Measurements from ENCODE around the gene CACTIN. TPM values are rescaled to one million over a fixed set of nuclear protein-coding genes. Genes with fewer than 3 reads are reported as not detected.

The CACTIN gene
- total RNA-seq, 4 donors from 2014 or later, result 20.3 to 34.2 (median 28.6) TPM

GRCh38 chr19:3660493-3661219 is 34.1 kb upstream of the CACTIN start:
- H3K4me3 ChIP-seq, result no peak overlapping the region
- H3K36me3 ChIP-seq, result peaks cover 0 to 99% of the 10 kb centered on the region in 2 donors
- TF ChIP-seq POLR2AphosphoS5 (IDR thresholded peaks at IDR 0.05), result no peak
- no peak for TF ChIP-seq CTCF (IDR thresholded peaks at IDR 0.05)
- no peak for TF ChIP-seq POLR2A (IDR thresholded peaks at IDR 0.05)
- TF ChIP-seq EP300 (IDR thresholded peaks at IDR 0.05), result no peak
- H3K27ac ChIP-seq, result no peak overlapping the region
- 72% methylated on average over 2 of the region's 23 CpGs; no CpG with 5 or more reads in 1 of the 2 donors for WGBS, 2 donors (ENCODE audit: low coverage in 1 of 2)
- H3K4me1 ChIP-seq, result peaks cover 0 to 8% (median 0%) of the 10 kb centered on the region in 3 donors
- no peaks in the 10 kb centered on the region for H3K9me3 ChIP-seq
- no peaks in the 10 kb centered on the region for H3K27me3 ChIP-seq
- no peak for ATAC-seq

- Histone ChIP-seq H3K4me1 (peaks cover 0 to 8% (median 0%) of the 10 kb centered on the region in 3 donors), H3K27me3 (no peaks in the 10 kb centered on the region), H3K36me3 (peaks cover 0 to 100% of the 10 kb centered on the region in 2 donors), H3K9me3 (no peaks in the 10 kb centered on the region), H3K4me3 (no peak overlapping the region), H3K27ac (no peak overlapping the region)
- 75 to 92% methylated on average over 5 to 6 of the region's 22 CpGs for WGBS, 2 donors (ENCODE audit: low coverage in 1 of 2)
- no peak for ATAC-seq
- TF ChIP-seq EP300 (IDR thresholded peaks at IDR 0.05) (no peak), POLR2AphosphoS5 (IDR thresholded peaks at IDR 0.05) (no peak), CTCF (IDR thresholded peaks at IDR 0.05) (no peak), POLR2A (IDR thresholded peaks at IDR 0.05) (no peak)
Measured at GRCh38 chr19:3659746-3660112, 33.1 kb upstream of the CACTIN start.

GRCh38 chr19:3658870-3659745 is 32.5 kb upstream of the CACTIN start:
- Histone ChIP-seq H3K27me3 (no peaks in the 10 kb centered on the region), H3K36me3 (peaks cover 0 to 100% of the 10 kb centered on the region in 2 donors), H3K9me3 (no peaks in the 10 kb centered on the region), H3K27ac (no peak overlapping the region), H3K4me1 (peaks cover 0 to 8% (median 0%) of the 10 kb centered on the region in 3 donors), H3K4me3 (no peak overlapping the region)
- TF ChIP-seq POLR2A (IDR thresholded peaks at IDR 0.05) (no peak), EP300 (IDR thresholded peaks at IDR 0.05) (no peak), POLR2AphosphoS5 (IDR thresholded peaks at IDR 0.05) (no peak), CTCF (IDR thresholded peaks at IDR 0.05) (no peak)
- 82 to 88% methylated on average over 4 to 9 of the region's 37 CpGs for WGBS, 2 donors (ENCODE audit: low coverage in 1 of 2)
- no peak for ATAC-seq

GRCh38 chr19:3658004-3658869 is 31.6 kb upstream of the CACTIN start:
- Histone ChIP-seq H3K4me3 (no peak overlapping the region), H3K9me3 (no peaks in the 10 kb centered on the region), H3K27me3 (no peaks in the 10 kb centered on the region), H3K27ac (no peak overlapping the region), H3K36me3 (peaks cover 0 to 100% of the 10 kb centered on the region in 2 donors), H3K4me1 (peaks cover 0 to 8% (median 0%) of the 10 kb centered on the region in 3 donors)
- ATAC-seq, result no peak
- WGBS, 2 donors (ENCODE audit: low coverage in 1 of 2), result 80 to 82% methylated on average over 1 to 7 of the region's 39 CpGs
- no peak for TF ChIP-seq POLR2A (IDR thresholded peaks at IDR 0.05)
- TF ChIP-seq CTCF (IDR thresholded peaks at IDR 0.05), result no peak
- no peak for TF ChIP-seq EP300 (IDR thresholded peaks at IDR 0.05)
- no peak for TF ChIP-seq POLR2AphosphoS5 (IDR thresholded peaks at IDR 0.05)
